Fibroblast of skin of scalp (primary cell): Measurements from ENCODE around the gene PLAGL1.

ENCODE experiments used
- DNase-seq: peaks from one replicate; pipeline ENCODE4 v3.0.0-alpha.2; 2013

PLAGL1 gene

GRCh38 chr6:144008846-144009245 is 787 bp upstream of the PLAGL1 start:
- DNase-seq = no peak

- DNase-seq = peak; percentile 3
Measured at GRCh38 chr6:144007478-144008119, 460 bp downstream of the PLAGL1 start.

GRCh38 chr6:144006736-144007477 is 1.2 kb downstream of the PLAGL1 start:
- DNase-seq = peak; percentile 68

GRCh38 chr6:143999406-143999805 is 8.7 kb downstream of the PLAGL1 start:
- DNase-seq = peak; percentile 65

GRCh38 chr6:143998686-143999085 is 9.4 kb downstream of the PLAGL1 start:
- no peak for DNase-seq

- DNase-seq = no peak
Measured at GRCh38 chr6:143993965-143994646, 14.0 kb downstream of the PLAGL1 start.

GRCh38 chr6:143992285-143992684 is 15.8 kb downstream of the PLAGL1 start:
- DNase-seq = no peak

- DNase-seq = no peak
Measured at GRCh38 chr6:143986463-143987065, 21.5 kb downstream of the PLAGL1 start.

GRCh38 chr6:143984666-143985065 is 23.4 kb downstream of the PLAGL1 start:
- no peak for DNase-seq

GRCh38 chr6:143982968-143983367 is 25.1 kb downstream of the PLAGL1 start:
- DNase-seq = no peak

- DNase-seq = no peak
Measured at GRCh38 chr6:143980921-143981320, 27.1 kb downstream of the PLAGL1 start.

GRCh38 chr6:143976806-143977349 is 31.2 kb downstream of the PLAGL1 start:
- no peak for DNase-seq

- DNase-seq = no peak
Measured at GRCh38 chr6:143974089-143974488, 34.0 kb downstream of the PLAGL1 start.

GRCh38 chr6:143973097-143973966 is 34.7 kb downstream of the PLAGL1 start:
- no peak for DNase-seq

GRCh38 chr6:143971482-143972205 is 36.4 kb downstream of the PLAGL1 start:
- DNase-seq = peak; percentile 5

- peak; percentile 11 for DNase-seq
Measured at GRCh38 chr6:143970456-143971218, 37.4 kb downstream of the PLAGL1 start.

GRCh38 chr6:143969077-143969476 is 39.0 kb downstream of the PLAGL1 start:
- peak; percentile 4 for DNase-seq

- DNase-seq = peak; percentile 7
Measured at GRCh38 chr6:143967706-143968376, 40.2 kb downstream of the PLAGL1 start.

GRCh38 chr6:143966312-143966711 is 41.7 kb downstream of the PLAGL1 start:
- no peak for DNase-seq
